ELR (cell line): ENCODE measurements around the gene PALM3.
"Not testable (repeated sequence)": the region's sequence is repeated elsewhere in the genome, so short reads cannot be mapped to it uniquely, and the experiment has no call there.

Experiments
- DNase-seq: peaks from one replicate; pipeline ENCODE4 v3.0.0-alpha.2; 2015; ENCODE audit warnings: low read depth

PALM3 gene

DNA sequence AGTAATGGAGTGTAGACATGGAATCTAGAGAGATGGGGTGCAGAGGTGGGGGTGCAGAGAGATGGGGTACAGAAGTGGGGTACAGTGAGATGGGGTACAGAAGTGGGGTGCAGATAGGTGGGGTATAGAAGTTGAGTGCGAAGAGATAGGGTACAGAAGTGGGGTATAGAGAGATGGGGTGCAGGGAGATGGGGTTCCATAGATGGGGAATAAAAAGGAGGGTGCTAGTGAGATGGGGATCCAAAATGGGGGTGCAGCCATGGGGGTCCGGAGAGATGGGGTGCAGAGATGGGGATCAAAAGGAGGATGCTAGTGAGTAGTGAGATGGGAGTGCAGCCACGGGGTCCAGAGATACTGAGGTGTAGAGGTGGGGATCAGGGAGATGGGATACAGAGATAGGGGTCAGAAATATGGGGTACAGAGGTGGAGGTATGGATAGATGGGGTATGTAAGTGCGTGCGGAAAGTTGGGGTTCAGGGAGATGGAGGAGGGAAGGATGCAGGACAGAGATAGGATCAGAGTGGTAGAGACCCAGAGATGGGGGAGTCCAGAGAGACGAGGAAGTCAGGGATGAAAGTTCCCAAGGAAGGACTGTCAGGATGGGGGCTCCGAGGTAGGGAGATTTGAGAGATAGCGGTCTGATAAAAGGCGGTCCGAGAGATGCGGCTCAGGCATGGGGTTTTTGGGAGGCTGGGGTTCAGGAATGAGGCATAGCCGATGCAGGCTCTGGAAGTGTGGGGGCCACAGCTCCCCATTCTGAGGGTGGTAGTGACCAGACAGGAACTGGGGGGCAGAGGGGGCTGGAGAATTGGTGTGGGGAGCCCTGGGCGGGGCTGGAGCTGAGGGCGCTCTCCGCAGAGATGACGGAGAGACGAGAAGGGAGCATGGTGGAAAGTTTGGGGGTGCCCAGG lies 3.4 kb downstream of the PALM3 start:
- DNase-seq: no peak

DNA sequence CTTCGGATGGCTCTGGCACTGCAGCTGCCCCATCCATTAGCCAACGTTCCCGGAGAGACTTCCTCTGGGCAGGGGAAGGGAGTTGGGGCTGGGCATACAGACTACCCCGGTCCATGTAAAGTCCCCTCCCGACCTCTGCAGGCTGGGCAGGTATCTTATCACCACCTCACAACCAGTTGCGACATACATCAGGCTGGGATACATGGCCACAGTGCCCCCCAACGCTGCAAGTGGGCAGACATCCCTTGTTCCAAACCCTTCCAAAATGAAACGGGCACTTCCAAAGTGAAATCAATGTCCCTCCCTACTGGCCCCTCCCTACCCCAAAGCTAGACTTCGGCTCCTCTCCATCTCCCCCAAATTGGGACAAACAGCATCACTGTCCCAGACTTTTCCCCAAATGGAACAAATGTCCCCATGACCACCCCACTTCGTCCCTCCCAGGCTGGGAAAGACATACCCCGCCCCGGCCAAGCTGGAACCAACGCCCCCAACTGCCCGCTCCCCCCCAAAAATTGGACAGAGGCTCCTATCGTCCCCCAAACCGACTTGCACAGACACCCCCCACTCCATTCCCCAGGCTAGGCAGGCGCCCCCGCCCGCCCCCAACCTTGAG lies 5.0 kb downstream of the PALM3 start:
- no peak for DNase-seq

DNA sequence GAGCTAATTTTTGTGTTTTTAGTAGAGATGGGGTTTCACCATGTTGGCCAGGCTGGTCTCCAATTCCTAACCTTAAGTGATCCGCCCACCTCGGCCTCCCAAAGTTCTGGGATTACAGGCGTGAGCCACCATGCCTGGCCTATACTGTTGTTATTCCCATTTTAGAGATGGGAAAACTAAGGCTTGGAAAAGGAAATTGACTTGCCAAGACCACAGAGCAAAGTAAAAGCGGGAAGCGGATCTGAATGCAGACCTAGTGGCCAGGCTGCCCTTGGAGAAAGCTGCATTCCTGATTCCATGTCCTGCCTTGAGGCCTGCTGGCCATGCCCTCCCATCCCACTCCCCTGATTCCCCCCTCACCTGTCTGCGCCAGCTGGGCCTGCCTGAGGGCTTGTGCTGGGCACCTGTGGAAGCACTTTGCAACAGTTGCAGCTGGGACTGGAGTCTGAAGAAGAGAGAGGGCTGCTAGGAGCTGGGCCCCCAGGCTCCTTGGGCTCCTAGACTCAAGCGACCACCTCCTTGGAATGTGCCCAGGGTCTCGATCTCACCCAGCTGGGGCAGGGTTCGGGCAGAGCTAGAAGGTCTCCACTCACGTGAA lies 5.7 kb downstream of the PALM3 start:
- no peak for DNase-seq

DNA sequence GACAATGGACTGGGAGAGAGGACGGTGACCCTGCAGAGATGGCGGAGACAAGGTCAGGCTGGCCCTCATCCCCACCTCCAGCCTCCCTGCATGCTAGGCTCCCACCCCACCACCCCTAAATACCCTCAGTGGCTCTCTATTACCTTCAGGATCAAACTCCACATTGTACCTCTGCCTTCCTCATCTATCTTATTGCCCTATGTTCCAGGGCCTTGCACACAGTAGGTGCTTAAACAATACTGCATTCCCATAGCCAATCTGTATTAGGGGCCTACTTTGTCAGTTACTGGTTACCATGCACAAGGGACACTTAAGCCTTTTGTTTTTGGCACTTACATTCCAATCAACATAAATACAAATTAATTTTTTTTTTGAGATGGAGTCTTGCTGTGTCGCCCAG lies 6.5 kb downstream of the PALM3 start:
- no peak for DNase-seq

DNA sequence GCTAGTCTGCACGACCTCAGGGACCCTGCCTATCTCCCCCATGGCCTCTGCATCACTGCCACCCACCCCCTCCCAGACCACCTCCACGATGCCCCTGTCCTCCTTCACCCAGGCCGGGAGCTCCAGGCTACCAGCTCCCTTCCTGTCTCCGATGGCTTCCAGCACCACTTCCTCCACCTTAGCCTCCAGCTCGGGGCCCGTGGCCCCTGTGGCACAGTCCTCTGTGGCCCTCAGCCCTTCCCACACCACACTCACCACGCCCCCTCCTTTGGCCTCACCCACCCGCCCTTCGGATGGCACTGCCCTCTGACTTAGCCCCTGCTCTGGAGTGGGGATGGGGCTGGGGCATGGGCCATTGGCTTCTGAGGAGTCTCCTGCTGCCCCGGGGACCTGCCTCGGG lies 7.2 kb downstream of the PALM3 start:
- DNase-seq: no peak

DNA sequence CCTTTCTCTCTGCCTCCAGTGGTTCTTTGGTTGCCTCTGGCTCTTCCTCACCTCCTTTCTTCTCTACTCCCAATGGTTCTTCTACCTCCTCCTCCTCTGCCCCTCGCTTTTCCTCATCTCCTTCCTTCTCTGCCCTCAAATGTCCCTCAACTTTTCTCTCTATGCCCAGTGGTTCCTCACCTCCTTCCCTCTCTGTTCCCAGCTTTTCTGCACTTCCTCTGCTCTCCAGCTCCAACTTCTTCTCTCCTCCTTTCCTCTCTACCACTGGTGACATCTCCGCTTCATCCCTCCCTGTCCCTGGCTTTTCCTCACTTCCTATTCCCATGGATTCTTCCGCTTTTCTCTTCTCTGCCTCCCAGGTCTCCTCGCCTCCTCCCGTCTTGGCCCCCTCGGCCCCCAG lies 7.8 kb downstream of the PALM3 start:
- DNase-seq: no peak

DNA sequence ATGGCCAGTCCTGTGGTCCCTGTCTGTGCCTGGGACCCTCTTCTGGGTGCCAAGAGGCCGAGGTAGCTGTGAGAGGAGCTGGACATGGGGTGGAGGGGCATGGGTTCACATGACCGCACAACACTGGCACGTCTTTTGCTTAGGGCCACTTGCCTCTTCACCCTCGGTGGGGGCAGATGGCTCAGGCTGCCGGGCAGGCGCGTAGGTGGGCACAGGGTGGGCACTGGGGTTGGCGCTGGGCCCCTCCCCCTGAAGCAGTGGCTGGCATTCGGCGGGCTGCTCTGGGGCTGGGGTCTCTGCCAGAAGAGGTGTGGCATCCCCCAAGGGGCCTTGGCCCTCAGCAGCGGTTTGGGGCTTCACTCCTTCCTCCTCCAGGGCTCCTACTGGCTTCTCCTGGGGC lies 8.4 kb downstream of the PALM3 start:
- DNase-seq: no peak

DNA sequence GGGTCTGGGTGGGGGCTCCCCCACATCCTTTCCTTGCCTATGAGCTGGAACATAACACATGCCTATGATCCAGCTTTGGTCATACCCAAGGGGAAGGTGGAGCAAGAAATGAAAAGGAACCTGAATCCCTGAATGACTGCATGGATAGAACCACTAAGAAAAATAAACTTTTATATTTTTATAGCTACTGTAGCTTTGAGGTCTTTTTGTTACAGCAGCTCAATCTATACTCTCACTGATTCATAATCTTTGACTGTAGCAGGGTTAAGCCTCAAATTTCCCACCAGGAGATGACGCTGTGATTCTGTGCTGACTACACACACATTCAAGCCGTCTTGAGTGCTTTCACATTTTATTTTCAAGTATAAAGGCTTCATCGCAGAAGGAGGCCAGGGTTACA lies 8.8 kb downstream of the PALM3 start:
- DNase-seq: no peak

DNA sequence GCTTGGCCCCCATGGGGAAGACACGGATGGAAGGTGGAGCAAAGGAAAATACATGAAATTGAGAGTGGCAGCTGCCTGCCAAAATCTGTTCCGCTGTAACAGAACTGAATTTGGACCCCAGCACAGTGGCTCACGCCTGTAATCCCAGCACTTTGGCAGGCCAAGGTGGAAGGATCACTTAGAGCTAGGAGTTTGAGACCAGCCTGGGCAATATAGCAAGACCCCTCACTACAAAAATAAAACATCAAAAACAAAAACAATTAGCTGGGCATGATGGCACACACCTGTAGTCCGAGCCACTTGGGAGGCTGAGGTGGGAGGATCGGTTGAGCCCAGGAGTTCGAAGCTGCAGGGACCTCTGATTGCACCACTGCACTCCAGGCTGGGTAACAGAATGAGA lies 9.4 kb downstream of the PALM3 start:
- DNase-seq: no peak

DNA sequence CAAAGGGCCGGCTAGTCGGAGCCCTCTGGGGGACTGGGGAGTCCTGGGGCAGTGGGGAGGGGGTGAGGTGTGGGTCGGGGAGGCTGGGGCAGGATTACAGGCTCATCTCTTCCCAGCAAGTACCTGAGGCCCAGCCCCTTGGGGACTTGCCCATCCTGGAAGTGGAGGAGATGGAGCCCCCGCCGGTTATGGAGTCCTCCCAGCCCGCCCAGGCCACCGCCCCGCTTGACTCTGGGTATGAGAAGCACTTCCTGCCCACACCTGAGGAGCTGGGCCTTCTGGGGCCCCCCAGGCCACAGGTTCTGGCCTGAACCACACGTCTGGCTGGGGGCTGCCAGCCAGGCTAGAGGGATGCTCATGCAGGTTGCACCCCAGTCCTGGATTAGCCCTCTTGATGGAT lies 9.9 kb downstream of the PALM3 start:
- no peak for DNase-seq

DNA sequence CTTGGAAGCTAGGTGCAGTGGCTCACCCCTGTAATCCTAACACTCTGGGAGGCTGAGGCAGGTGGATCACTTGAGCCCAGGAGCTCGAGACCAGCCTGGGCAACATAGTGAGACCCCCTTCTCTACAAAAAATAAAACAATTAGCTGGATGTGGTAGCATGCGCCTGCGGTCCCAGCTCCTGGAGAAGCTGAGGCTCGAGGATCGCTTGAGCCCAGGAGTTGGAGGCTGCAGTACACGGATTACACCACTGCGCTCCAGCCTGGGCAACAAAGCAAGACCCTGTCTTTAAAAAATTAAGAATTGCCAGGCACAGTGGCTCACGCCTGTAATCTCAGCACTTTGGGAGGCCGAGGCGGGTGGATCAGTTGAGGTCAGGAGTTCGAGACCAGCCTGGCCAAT lies 10.9 kb downstream of the PALM3 start:
- DNase-seq: not testable (repeated sequence)

DNA sequence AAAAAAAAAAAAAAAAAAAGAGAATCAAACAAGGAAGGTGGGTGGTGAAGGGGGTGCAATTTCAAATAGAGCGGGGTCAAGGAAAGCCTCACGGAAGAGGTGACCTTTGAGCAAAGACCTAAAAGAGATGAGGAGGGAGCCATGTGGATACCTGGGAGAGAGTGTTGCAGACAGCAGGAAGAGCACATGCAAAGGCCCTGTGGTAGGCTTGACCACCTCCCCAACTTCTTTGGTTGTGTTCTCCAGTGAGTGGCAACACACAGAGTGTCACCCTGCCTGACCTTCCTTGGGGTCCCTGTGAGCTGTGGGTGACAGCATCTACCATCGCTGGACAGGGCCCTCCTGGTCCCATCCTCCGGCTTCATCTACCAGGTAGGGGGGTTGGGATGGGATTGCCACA lies 11.4 kb downstream of the PALM3 start:
- DNase-seq: no peak

DNA sequence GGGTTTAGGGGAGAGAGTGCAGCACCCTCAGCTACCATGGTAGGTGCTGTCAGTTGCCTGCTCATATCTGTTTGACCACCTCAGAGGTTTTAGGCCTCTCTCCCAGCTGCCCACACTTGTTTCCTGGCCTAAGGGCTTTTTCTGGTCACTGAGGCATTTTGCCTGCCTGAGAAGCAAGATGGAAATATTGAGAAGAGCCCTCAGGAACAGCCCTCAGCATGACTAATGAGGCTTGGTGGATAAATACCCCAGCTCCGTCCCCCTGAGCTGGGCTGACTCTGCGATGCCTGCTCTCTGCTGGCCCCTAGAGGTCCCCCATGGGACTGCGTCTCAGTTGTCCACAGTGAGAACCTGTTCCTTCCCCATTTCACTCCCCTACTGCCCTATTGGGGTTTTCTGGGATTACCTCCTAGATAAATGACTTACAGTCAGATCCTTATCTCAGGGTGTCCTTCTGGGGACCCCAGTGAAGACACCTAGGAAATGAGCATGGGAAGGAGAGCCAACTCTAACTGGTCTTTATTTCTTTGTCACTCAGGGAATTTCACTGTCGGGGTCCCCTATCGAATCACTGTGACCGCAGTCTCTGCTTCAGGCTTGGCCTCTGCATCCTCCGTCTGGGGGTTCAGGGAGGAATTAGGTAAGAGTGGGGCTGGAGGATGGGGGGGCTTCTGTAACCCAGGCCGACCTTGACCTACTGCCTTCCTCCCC lies 13.3 kb downstream of the PALM3 start:
- peak; percentile 64 for DNase-seq

DNA sequence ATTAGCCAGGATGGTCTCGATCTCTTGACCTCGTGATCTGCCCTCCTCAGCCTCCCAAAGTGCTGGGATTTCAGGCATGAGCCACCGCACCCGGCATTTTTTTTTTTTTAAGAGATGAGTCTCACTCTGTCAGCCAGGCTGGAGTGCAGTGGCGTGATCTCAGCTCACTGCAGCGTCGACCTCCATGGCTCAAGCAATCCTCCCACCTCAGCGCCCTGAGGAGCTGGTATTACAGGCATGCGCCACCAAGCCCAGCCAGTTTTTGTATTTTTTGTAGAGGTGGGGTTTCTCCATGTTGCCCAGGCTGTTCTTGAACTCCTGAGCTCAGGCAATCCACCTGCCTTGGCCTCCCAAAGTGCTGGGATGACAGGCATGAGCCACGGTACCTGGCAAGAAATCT lies 14.0 kb downstream of the PALM3 start:
- not testable (repeated sequence) for DNase-seq

DNA sequence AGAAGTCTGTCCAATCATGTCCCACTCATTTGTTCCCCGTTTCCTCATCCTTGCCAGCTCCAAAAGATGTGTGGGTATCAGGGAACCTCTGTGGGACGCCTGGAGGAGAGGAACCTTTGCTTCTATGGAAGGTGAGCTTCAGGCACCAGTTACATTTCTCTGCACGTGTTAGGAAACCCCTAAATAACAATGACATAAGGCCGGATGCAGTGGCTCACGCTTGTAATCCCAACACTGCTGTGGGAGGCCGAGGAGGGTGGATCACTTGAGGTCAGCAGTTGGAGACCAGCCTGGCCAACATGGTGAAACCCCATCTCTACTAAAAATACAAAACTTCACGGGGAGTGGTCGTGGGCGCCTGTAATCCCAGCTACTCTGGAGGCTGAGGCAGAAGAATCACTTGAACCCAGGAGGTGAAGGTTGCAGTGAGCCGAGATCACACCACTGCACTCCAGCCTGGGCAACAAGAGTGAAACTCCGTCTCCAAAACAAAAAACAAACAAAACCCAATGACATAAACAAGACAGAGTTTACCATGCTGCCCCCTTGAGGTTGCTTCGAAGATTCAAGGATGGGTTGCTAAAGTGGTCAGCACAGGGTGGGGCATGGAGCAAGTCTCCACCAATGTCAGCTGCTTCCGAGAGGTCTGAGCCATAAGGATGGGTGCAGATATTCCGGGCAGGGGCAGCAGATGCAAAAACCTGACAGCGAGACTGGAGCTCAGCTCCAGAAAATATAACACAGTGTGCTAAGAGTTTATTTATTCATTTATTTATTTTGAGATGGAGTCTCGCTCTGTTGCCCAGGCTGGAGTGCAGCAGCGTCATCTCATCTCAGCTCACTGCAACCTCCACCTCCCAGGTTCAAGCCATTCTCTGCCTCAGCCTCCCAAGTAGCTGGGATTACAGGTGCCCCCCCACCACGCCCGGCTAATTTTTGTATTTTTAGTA lies 18.9 kb downstream of the PALM3 start:
- DNase-seq: peak; percentile 77

DNA sequence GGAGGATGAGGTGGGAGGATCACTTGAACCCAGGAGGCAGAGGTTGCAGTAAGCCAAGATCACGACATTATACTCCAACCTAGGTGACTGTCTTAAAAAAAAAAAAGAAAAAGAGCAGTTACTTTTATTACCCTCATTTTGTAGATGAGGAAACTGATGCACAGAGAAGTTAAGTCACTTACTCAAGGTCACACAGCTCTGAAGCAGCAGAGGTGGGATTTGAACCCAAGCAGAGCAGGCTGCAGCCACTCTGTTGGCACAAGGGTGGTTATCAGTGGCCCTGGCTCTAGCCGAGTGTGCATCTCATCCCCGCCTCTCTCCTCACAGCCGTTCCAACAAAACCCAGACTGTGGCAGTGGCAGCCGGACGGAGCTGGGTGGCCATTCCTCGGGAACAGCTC lies 22.7 kb downstream of the PALM3 start:
- no peak for DNase-seq

DNA sequence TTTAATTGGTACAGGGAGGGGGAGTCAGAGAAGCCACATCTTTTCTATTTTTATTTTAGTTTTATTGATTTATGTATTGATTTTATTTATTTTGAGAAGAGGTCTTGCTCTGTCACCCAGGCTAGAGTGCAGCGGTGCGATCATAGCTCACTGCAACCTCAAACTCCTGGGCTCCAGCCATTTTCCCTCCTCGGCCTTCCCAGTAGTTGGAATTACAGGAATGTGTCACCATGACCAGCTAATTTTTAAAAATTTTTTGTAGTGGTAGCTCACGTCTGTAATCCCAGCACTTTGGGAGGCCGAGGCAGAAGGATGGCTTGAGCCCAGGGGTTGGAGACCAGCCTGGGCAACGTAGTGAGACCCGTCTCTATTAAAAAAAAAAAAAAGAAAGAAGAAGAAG lies 26.2 kb downstream of the PALM3 start:
- DNase-seq: no peak

DNA sequence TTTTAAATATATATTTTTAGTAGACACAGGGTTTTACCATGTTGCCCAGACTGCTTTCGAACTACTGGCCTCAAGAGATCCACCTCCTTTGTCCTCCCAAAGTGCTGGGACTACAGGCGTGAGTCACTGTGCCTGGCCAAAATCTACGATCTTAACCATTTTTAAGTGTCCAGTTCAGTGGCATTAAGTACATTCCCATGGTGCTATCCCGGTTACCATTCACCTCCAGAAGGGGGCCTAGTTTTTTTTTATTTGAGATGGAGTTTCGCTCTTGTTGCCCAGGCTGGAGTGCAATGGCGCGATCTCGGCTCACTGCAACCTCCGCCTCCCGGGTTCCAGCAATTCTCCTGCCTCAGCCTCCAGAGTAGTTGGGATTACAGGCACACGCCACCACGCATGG lies 26.7 kb downstream of the PALM3 start:
- peak; percentile 40 for DNase-seq

DNA sequence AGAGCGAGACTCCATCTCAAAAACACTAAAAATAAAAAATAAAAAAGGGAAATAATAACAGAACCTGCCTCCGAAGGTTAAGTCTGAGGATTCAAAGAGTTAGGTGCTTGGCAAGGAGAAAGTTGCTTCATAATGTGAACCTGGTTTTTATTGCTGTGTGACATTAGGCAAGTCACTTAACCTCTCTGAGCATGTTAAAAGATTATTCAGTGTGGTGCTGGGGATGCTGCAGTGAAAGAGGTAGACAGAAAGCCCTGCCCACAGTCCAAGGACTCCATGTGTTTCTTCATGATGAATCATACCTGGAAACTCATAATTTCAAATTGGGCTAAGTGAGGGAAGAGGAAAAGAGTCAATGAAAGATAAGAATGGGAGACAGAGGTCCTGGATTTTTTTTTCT lies 27.9 kb downstream of the PALM3 start:
- peak; percentile 43 for DNase-seq

DNA sequence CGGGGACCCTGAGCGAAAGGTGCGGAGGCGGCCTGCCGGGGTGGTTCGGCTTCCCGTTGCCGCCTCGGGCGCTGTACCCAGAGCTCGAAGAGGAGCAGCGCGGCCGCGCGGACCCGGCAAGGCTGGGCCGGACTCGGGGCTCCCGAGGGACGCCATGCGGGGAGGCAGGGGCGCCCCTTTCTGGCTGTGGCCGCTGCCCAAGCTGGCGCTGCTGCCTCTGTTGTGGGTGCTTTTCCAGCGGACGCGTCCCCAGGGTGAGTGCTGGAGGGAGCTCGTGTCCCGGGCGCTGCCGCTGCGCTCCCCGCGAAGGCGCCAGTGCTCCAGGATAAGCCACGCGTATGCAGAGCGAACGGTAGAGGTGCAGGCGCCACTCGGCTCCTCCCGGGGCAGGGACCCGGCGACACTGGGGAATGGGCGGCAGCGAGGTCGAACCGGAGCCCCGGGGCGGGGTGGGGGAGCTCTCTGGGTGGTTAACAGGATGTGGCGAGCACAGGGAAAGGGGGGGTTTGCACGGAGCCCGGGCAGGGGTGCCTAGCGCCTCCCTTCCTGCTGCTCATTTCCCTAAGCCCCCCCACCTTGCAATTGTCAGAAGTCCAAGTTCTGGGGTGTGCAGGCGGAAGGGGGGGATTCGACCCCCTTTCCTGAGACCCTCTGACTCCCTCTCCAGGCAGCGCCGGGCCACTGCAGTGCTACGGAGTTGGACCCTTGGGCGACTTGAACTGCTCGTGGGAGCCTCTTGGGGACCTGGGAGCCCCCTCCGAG lies 30.0 kb downstream of the PALM3 start, which contains the start of gene IL27RA:
Gene IL27RA (plus strand): TSS at position 44 of the 762 bp plus-strand sequence. CDS start 111 bp downstream, at position 155.
- peak; percentile 71 for DNase-seq
